ENCODE data around the gene TOM1L2. TPM values are rescaled to one million over a fixed set of nuclear protein-coding genes. Genes with fewer than 3 reads are reported as not detected.
A peak's percentile ranks its signal among the peaks of the same experiment; 100 is the strongest.
"Not testable (repeated sequence)": the region's sequence is repeated elsewhere in the genome, so short reads cannot be mapped to it uniquely, and the experiment has no call there.

Gene TOM1L2
- total and polyA plus RNA-seq, 8 donors: 51.2 to 71.2 (median 57.4) TPM

DNA sequence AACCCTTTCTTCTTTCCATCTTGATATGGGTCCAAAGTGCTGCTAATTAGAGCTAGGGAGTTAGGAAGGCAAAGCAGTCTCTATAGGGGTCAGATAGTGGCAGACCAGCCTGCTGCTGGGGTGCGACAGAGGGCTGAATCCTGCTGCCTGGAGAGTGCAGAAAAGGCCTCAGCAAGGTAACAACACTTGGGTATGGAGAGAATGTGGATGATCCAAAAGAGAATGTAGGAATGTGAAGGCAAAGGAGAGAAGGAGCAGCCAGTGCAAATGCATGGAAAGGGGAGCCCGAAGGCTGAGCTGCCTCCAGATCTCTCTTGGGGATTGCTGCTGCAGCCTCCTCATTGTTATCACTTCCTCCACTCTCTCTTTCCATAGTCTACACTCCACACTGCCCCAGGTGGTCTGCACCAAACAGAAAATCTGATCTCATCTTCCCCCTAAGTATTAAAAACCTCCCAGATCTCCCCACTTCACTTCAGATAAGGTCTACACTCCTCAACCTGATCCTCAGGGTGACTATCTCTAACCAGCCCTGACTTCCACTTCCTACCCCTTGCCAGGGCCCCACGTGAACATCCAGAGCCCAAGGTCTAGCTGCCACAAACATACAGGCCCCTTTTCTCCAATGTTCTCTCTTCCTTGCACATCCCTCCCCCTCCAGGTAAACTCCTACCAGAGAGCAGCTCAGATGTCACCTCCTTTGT, 28.8 kb downstream of the TOM1L2 start:
- TF ChIP-seq, protein P1, sequence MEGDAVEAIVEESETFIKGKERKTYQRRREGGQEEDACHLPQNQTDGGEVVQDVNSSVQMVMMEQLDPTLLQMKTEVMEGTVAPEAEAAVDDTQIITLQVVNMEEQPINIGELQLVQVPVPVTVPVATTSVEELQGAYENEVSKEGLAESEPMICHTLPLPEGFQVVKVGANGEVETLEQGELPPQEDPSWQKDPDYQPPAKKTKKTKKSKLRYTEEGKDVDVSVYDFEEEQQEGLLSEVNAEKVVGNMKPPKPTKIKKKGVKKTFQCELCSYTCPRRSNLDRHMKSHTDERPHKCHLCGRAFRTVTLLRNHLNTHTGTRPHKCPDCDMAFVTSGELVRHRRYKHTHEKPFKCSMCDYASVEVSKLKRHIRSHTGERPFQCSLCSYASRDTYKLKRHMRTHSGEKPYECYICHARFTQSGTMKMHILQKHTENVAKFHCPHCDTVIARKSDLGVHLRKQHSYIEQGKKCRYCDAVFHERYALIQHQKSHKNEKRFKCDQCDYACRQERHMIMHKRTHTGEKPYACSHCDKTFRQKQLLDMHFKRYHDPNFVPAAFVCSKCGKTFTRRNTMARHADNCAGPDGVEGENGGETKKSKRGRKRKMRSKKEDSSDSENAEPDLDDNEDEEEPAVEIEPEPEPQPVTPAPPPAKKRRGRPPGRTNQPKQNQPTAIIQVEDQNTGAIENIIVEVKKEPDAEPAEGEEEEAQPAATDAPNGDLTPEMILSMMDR (IDR thresholded peaks at IDR 0.05): no peak
- intact Hi-C loops (cut with DNase I): no loop called here
- Histone ChIP-seq H3K27ac (peak overlapping the region in 1 of 2 donors; percentile 48), H3K9me3 (no peaks in the 10 kb centered on the region), H3K27me3 (no peaks in the 10 kb centered on the region), H3K4me3 (no peak overlapping the region), H3K36me3 (no peaks in the 10 kb centered on the region), H3K4me1 (peaks cover 8 to 43% of the 10 kb centered on the region in 2 donors)
- no peak for DNase-seq
- no peak for ATAC-seq

DNA sequence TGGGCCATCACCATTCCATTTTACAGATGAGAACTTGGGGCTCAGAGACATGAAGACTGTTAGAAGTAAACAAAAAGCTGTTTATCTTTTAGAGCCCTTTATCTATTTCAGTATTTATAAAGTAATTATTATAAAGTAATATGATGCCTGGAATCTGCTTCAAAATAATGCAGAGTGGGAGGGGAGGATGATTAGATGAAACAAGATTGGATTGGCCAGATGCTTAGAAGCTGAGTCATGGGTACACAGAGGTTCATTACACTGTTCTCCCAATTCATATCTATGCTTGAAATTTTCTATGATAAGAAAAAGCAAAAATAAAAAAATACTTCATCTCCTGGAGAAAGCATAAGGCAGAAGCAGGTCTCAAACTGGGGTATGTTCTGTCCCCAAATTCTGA, 29.4 kb downstream of the TOM1L2 start:
- no peak for DNase-seq
- intact Hi-C loops (cut with DNase I): no loop called here
- ATAC-seq: peak; percentile 54
- Histone ChIP-seq H3K27ac (peak overlapping the region; percentile 16 to 48), H3K9me3 (no peaks in the 10 kb centered on the region), H3K4me1 (peaks cover 8 to 39% of the 10 kb centered on the region in 2 donors), H3K36me3 (no peaks in the 10 kb centered on the region), H3K4me3 (no peak overlapping the region), H3K27me3 (no peaks in the 10 kb centered on the region)
- TF ChIP-seq, protein P1 (IDR thresholded peaks at IDR 0.05): no peak

DNA sequence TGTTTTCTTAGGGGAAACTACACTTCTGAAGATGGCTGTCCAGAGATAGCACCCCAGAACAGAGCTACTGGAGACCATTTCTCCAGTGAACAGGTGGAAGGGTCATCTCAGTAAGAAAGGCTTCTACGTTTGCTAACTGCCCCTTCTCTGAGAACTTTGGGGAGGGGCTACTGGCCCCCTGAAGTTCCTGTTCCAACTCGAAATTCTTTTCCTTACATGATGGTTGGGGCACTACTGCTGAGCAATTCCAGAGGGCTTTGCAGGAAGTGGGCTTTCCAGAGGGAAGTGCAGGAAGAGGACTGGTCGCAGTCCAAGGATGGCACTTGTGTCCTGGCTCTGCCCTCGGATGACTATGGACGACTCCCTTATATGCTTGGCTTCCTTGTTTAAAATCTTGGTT, 31.2 kb downstream of the TOM1L2 start:
- no peaks in the 10 kb centered on the region for H3K27me3 ChIP-seq
- no peak overlapping the region for H3K4me3 ChIP-seq
- no peak for DNase-seq
- no peak overlapping the region for H3K27ac ChIP-seq
- intact Hi-C loops (cut with DNase I): no loop called here
- ATAC-seq: no peak
- TF ChIP-seq, protein P1 (IDR thresholded peaks at IDR 0.05): no peak
- H3K36me3 ChIP-seq: no peaks in the 10 kb centered on the region
- H3K4me1 ChIP-seq: peaks cover 8 to 44% of the 10 kb centered on the region in 2 donors
- H3K9me3 ChIP-seq: no peaks in the 10 kb centered on the region

DNA sequence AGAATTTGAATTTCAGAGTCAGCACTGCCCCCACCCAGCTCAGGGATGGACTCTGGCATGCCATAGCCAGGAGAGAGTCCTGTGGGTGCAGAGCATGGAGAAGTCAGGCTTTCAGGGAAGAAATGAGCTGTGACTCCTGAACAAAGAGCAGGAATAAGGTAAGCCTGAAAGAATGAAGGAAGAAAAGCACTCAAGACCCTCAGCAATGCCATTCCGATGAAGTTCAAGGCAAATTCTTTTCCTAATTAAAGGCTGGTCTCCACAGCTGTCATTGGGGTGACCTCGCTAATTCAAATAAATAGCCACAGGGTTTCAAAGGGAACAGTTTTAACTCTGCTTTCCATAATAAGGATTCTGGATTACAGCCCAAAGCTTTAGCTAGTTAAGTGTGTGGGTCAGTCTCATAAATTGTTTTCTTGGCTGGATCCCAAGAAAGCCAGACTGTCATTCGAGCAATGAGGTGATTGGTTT, 31.7 kb downstream of the TOM1L2 start:
- Histone ChIP-seq H3K36me3 (no peaks in the 10 kb centered on the region), H3K4me3 (no peak overlapping the region), H3K27me3 (no peaks in the 10 kb centered on the region), H3K27ac (peak overlapping the region; percentile 23 to 44), H3K9me3 (no peaks in the 10 kb centered on the region), H3K4me1 (peaks cover 8 to 49% of the 10 kb centered on the region in 2 donors)
- ATAC-seq (no peak), DNase-seq (no peak)
- TF ChIP-seq, protein P1 (IDR thresholded peaks at IDR 0.05): no peak
- intact Hi-C loops (cut with DNase I): no loop called here

- H3K36me3 ChIP-seq; H3K4me3 ChIP-seq; DNase-seq; H3K9me3 ChIP-seq; ATAC-seq; H3K27me3 ChIP-seq; H3K27ac ChIP-seq; intact Hi-C loops (cut with DNase I): not testable (repeated sequence)
- H3K4me1 ChIP-seq: peaks cover 8 to 54% of the 10 kb centered on the region in 2 donors
Observed at GRCh38 chr17:17939941-17940340, 32.3 kb downstream of the TOM1L2 start.
